IMR-90 (cell line): ENCODE data around the gene SNX32. TPM values are rescaled to one million over a fixed set of nuclear protein-coding genes. Genes with fewer than 3 reads are reported as not detected.

ENCODE experiments used
- ATAC-seq: fragments of 200-7000 bp; cut with Tn5 transposase; 2 replicates; pipeline ENCODE4 v1.9.1; 2020; ENCODE audit warnings: low read depth, mild to moderate bottlenecking, moderate library complexity
- BruUV-seq: library from RNA; stranded (reverse); fragments of 400-500 nt; replicated peaks from 2 replicates; lab custom pipeline; 2021; lab: Mats Ljungman, UMichigan
- CTCF ChIA-PET: fragments of 300-600 bp; formaldehyde crosslinking; extraction: SDS; loops from one replicate; lab custom pipeline; 2021; ENCODE audit warnings: antibody characterized with exemption; lab: Yijun Ruan, JAX
- POLR2A ChIA-PET: fragments of 300-600 bp; sonication (Branson Sonifier 250); formaldehyde crosslinking; loops from one replicate; lab custom pipeline; 2022; ENCODE audit warnings: antibody characterized with exemption; ENCODE audit not compliant: unreplicated experiment; lab: Charles Lee
- DNase-seq: peaks from one replicate; pipeline ENCODE4 v3.0.0; 2013
- H2AFZ ChIP-seq: replicated peaks from 2 replicates; pipeline ENCODE3; 2013; ENCODE audit warnings: low read length, mild to moderate bottlenecking; ENCODE audit not compliant: poor library complexity
- H2AK5ac ChIP-seq: 2 replicates; pipeline ENCODE4 v1.6.1; 2013; ENCODE audit warnings: low read depth, low read length, inconsistent platforms
- H2AK9ac ChIP-seq: replicated peaks from 2 replicates; pipeline ENCODE3; 2013; ENCODE audit warnings: mild to moderate bottlenecking, low read depth, low read length, moderate library complexity; ENCODE audit not compliant: poor library complexity
- H2BK120ac ChIP-seq: 2 replicates; pipeline ENCODE4 v1.6.1; 2013; ENCODE audit warnings: low read depth, low read length, inconsistent platforms
- H2BK15ac ChIP-seq: 3 replicates; pipeline ENCODE4 v1.6.1; 2013; ENCODE audit warnings: low read depth, low read length, inconsistent platforms
- H2BK20ac ChIP-seq: 2 replicates; pipeline ENCODE4 v1.6.1; 2013; ENCODE audit warnings: low read depth, mild to moderate bottlenecking, inconsistent platforms, low read length, moderate library complexity
- H2BK5ac ChIP-seq: 2 replicates; pipeline ENCODE4 v1.6.1; 2013; ENCODE audit warnings: mild to moderate bottlenecking, low read depth, low read length, inconsistent platforms; ENCODE audit not compliant: poor library complexity, severe bottlenecking
- H3K14ac ChIP-seq: replicated peaks from 2 replicates; pipeline ENCODE4 v1.6.1; 2013; ENCODE audit warnings: low read depth, low read length, inconsistent platforms
- H3K18ac ChIP-seq: 2 replicates; pipeline ENCODE4 v1.6.1; 2013; ENCODE audit warnings: low read depth, low read length, control low read depth
- H3K23ac ChIP-seq: 2 replicates; pipeline ENCODE4 v1.6.1; 2013; ENCODE audit warnings: low read depth, low read length, inconsistent platforms
- H3K27ac ChIP-seq: 2 replicates; pipeline ENCODE4 v1.5.1; 2013; ENCODE audit warnings: mild to moderate bottlenecking, control low read depth, low read length; ENCODE audit not compliant: insufficient read depth
- H3K27me3 ChIP-seq: 2 replicates; pipeline ENCODE4 v1.6.1; 2013; ENCODE audit warnings: low read length; ENCODE audit not compliant: control insufficient read depth, insufficient read depth
- H3K36me3 ChIP-seq: 2 replicates; pipeline ENCODE4 v1.6.1; 2013; ENCODE audit warnings: low read length, mixed read lengths; ENCODE audit not compliant: control insufficient read depth, insufficient read depth
- H3K4ac ChIP-seq: 2 replicates; pipeline ENCODE4 v1.6.1; 2013; ENCODE audit warnings: low read depth, low read length, inconsistent platforms
- H3K4me1 ChIP-seq: 2 replicates; pipeline ENCODE4 v1.6.1; 2013; ENCODE audit warnings: low read length, mixed read lengths; ENCODE audit not compliant: control insufficient read depth, insufficient read depth
- H3K4me2 ChIP-seq: 2 replicates; pipeline ENCODE4 v1.6.1; 2013; ENCODE audit warnings: low read depth, mild to moderate bottlenecking, control low read depth, low read length, moderate library complexity
- H3K4me3 ChIP-seq: 2 replicates; pipeline ENCODE4 v1.5.1; 2013; ENCODE audit warnings: low read depth, mild to moderate bottlenecking, control low read depth, low read length, moderate library complexity; ENCODE audit not compliant: insufficient read depth
- H3K56ac ChIP-seq: 2 replicates; pipeline ENCODE4 v1.6.1; 2013; ENCODE audit warnings: low read length, inconsistent platforms; ENCODE audit not compliant: insufficient read depth; ENCODE audit errors: extremely low read depth
- H3K79me1 ChIP-seq, 2 experiments: 2 replicates each; pipeline ENCODE4 v1.6.1; 2013; ENCODE audit warnings: low read length in 2 of 2, inconsistent platforms in 1 of 2, low read depth in 1 of 2
- H3K9ac ChIP-seq: 2 replicates; pipeline ENCODE4 v1.6.1; 2013; ENCODE audit warnings: low read depth, low read length, control low read depth
- H3K9me1 ChIP-seq: 2 replicates; pipeline ENCODE4 v1.6.1; 2013; ENCODE audit warnings: low read length, inconsistent platforms; ENCODE audit not compliant: insufficient read depth
- H3K9me3 ChIP-seq: 2 replicates; pipeline ENCODE4 v1.6.1; 2013; ENCODE audit warnings: low read length; ENCODE audit not compliant: control insufficient read depth, insufficient read depth
- H4K20me1 ChIP-seq: 2 replicates; pipeline ENCODE4 v1.6.1; 2013; ENCODE audit warnings: low read length, inconsistent platforms; ENCODE audit not compliant: insufficient read depth
- H4K5ac ChIP-seq: 2 replicates; pipeline ENCODE4 v1.6.1; 2013; ENCODE audit warnings: mild to moderate bottlenecking, low read depth, low read length, control low read depth
- H4K8ac ChIP-seq, 2 experiments: 2 replicates each; pipeline ENCODE4 v1.6.1; 2013; ENCODE audit warnings: low read depth in 2 of 2, low read length in 2 of 2, control low read depth in 1 of 2, inconsistent platforms in 1 of 2
- H4K91ac ChIP-seq: 2 replicates; pipeline ENCODE4 v1.6.1; 2013; ENCODE audit warnings: low read depth, low read length, inconsistent platforms; ENCODE audit not compliant: insufficient read depth
- BHLHE40 ChIP-seq: fragments of 150-350 bp; IDR thresholded peaks from 2 replicates; pipeline ENCODE4 v1.6.1; 2016; ENCODE audit warnings: mild to moderate bottlenecking, low read depth, low read length
- CEBPB ChIP-seq: IDR thresholded peaks from 2 replicates; pipeline ENCODE4 v1.6.1; 2012; ENCODE audit warnings: low read depth, low read length, improper control_type of control experiment
- CHD1 ChIP-seq: IDR thresholded peaks from 2 replicates; pipeline ENCODE4 v1.6.1; 2012; ENCODE audit warnings: low read depth, low read length, improper control_type of control experiment
- CTCF ChIP-seq: conservative IDR thresholded peaks from 2 replicates; pipeline ENCODE4 v1.5.1; 2012; ENCODE audit warnings: mild to moderate bottlenecking, low read depth, low read length, improper control_type of control experiment
- ELK1 ChIP-seq: fragments of 150-350 bp; IDR thresholded peaks from 2 replicates; pipeline ENCODE4 v1.6.1; 2016; ENCODE audit warnings: low read depth, mild to moderate bottlenecking, low read length, moderate library complexity, borderline replicate concordance
- FOS ChIP-seq: fragments of 150-350 bp; IDR thresholded peaks from 2 replicates; pipeline ENCODE4 v1.6.1; 2016; ENCODE audit warnings: low read depth, low read length
- MAFK ChIP-seq: IDR thresholded peaks from 2 replicates; pipeline ENCODE4 v1.6.1; 2012; ENCODE audit warnings: low read depth, low read length, improper control_type of control experiment
- MAZ ChIP-seq: IDR thresholded peaks from 2 replicates; pipeline ENCODE4 v1.6.1; 2012; ENCODE audit warnings: low read depth, mild to moderate bottlenecking, low read length, improper control_type of control experiment, moderate library complexity, borderline replicate concordance
- MXI1 ChIP-seq: IDR thresholded peaks from 2 replicates; pipeline ENCODE4 v1.6.1; 2012; ENCODE audit warnings: low read depth, mild to moderate bottlenecking, low read length, moderate library complexity, borderline replicate concordance
- NFE2L2 ChIP-seq: fragments of 150-350 bp; IDR thresholded peaks from 2 replicates; pipeline ENCODE4 v1.6.1; 2016; ENCODE audit warnings: low read depth, mild to moderate bottlenecking, low read length
- POLR2A ChIP-seq: IDR thresholded peaks from 2 replicates; pipeline ENCODE4 v1.6.1; 2012; ENCODE audit warnings: mild to moderate bottlenecking, low read depth, low read length
- RAD21 ChIP-seq: IDR thresholded peaks from 2 replicates; pipeline ENCODE4 v1.6.1; 2012; ENCODE audit warnings: low read length, improper control_type of control experiment
- RCOR1 ChIP-seq: IDR thresholded peaks from 2 replicates; pipeline ENCODE4 v1.6.1; 2012; ENCODE audit warnings: mild to moderate bottlenecking, low read length, improper control_type of control experiment; ENCODE audit not compliant: insufficient replicate concordance
- RFX5 ChIP-seq: IDR thresholded peaks from 2 replicates; pipeline ENCODE4 v1.8.0; 2012; ENCODE audit warnings: low read depth, mild to moderate bottlenecking, low read length, moderate library complexity
- SMC3 ChIP-seq: fragments of 150-350 bp; IDR thresholded peaks from 2 replicates; pipeline ENCODE4 v1.6.1; 2016; ENCODE audit warnings: low read depth, mild to moderate bottlenecking, antibody characterized with exemption, low read length, moderate library complexity
- USF2 ChIP-seq: fragments of 150-350 bp; IDR thresholded peaks from 2 replicates; pipeline ENCODE4 v1.6.1; 2017; ENCODE audit warnings: mild to moderate bottlenecking, antibody characterized with exemption, low read length, low read depth
- WGBS, 2 experiments: methylation state at CpG; one replicate each; pipeline versions ENCODE4 v1.1.5 to v1.1.7; 2013; ENCODE audit warnings: missing lambda C conversion rate in 2 of 2; ENCODE audit not compliant: insufficient read length in 1 of 2; ENCODE audit errors: extremely low coverage in 2 of 2; 5-methylcytosine and 5-hydroxymethylcytosine counted together
- dilution Hi-C: fragments of 300-500 bp; cut with HindIII; formaldehyde crosslinking; loops from one replicate; pipeline ENCODE4 v1.14.3; 2018; ENCODE audit warnings: low sequenced_read_pairs; ENCODE audit not compliant: unreplicated experiment
- in situ Hi-C: fragments of 300-500 bp; cut with MboI; formaldehyde crosslinking; loops from 3 replicates; pipeline ENCODE4 v1.14.3; 2019; ENCODE audit warnings: low sequenced_read_pairs, inconsistent platforms, mixed read lengths
- intact Hi-C: fragments of 100-400 bp; cut with micrococcal nuclease; formaldehyde crosslinking; loops from 2 replicates; pipeline ENCODE4 v1.10.0; 2022
- polyA plus RNA-seq, 3 experiments: library from polyadenylated mRNA; depleted of rRNA; stranded (reverse); fragments of >200 nt; gene quantifications; 2 replicates each; pipeline ENCODE4 v1.2.3, GENCODE V29; 2012; ENCODE audit warnings: low replicate concordance in 1 of 3
- total RNA-seq: library from RNA; depleted of rRNA; stranded (reverse); fragments of >200 nt; gene quantifications from 2 replicates; pipeline ENCODE4 v1.2.3, GENCODE V29; 2012

The SNX32 gene
- total and polyA plus RNA-seq, 2 of the 4 experiments (the other 2 are of a cell fraction) = 0.36 to 0.79 TPM

GRCh38 chr11:65829459-65829858, 4.3 kb upstream of the SNX32 start:
- Histone ChIP-seq H3K9me1 (peaks cover 11% of the 10 kb centered on the region), H3K36me3 (no peaks in the 10 kb centered on the region), H4K8ac (no peak overlapping the region), H2AK5ac (no peak overlapping the region), H2BK20ac (no peak overlapping the region), H2BK5ac (no peak overlapping the region), H3K4me1 (peaks cover 3% of the 10 kb centered on the region), H3K79me1 (peaks cover 5 to 6% of the 10 kb centered on the region in 2 experiments; a peak in 2 of 4 replicates), H2BK120ac (no peak overlapping the region), H4K20me1 (no peaks in the 10 kb centered on the region), H3K4me2 (no peak overlapping the region), H3K9me3 (no peaks in the 10 kb centered on the region), H3K4me3 (no peak overlapping the region), H2AFZ (no peak overlapping the region), H3K18ac (no peak overlapping the region), H2BK15ac (no peak overlapping the region), H3K27ac (no peak overlapping the region), H3K23ac (no peak overlapping the region), H4K91ac (no peak overlapping the region), H3K14ac (no peak overlapping the region), H3K27me3 (peaks cover 16% of the 10 kb centered on the region), H3K4ac (no peak overlapping the region), H3K56ac (no peak overlapping the region), H3K9ac (no peak overlapping the region), H2AK9ac (no peak overlapping the region), H4K5ac (no peak overlapping the region)
- POLR2A ChIA-PET = no interaction called here
- CTCF ChIA-PET = no interaction called here
- in situ Hi-C loops (no loop called here), intact Hi-C loops (no loop called here), dilution Hi-C loops (no loop called here)
- DNase-seq = no peak
- BruUV-seq = no TSS peak
- WGBS, 2 experiments = 60% methylated on average over 1 of the region's 4 CpGs; no CpG with 5 or more reads in 1 of the 2 experiments
- TF ChIP-seq USF2 (no peak), RCOR1 (no peak), RAD21 (no peak), CTCF (no peak), CEBPB (no peak), MXI1 (no peak), CHD1 (no peak), ELK1 (no peak), BHLHE40 (no peak), MAFK (no peak), POLR2A (no peak), NFE2L2 (no peak), SMC3 (no peak), FOS (no peak), RFX5 (no peak), MAZ (no peak)
- ATAC-seq = no peak
